ENCODE results near the gene CIDEC. TPM values are rescaled to one million over a fixed set of nuclear protein-coding genes. Genes with fewer than 3 reads are reported as not detected.
A peak's percentile ranks its signal among the peaks of the same experiment; 100 is the strongest.

CIDEC gene, protein sequence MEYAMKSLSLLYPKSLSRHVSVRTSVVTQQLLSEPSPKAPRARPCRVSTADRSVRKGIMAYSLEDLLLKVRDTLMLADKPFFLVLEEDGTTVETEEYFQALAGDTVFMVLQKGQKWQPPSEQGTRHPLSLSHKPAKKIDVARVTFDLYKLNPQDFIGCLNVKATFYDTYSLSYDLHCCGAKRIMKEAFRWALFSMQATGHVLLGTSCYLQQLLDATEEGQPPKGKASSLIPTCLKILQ
- total RNA-seq (ENCODE audit: low replicate concordance), result not detected in 2 replicates

DNA sequence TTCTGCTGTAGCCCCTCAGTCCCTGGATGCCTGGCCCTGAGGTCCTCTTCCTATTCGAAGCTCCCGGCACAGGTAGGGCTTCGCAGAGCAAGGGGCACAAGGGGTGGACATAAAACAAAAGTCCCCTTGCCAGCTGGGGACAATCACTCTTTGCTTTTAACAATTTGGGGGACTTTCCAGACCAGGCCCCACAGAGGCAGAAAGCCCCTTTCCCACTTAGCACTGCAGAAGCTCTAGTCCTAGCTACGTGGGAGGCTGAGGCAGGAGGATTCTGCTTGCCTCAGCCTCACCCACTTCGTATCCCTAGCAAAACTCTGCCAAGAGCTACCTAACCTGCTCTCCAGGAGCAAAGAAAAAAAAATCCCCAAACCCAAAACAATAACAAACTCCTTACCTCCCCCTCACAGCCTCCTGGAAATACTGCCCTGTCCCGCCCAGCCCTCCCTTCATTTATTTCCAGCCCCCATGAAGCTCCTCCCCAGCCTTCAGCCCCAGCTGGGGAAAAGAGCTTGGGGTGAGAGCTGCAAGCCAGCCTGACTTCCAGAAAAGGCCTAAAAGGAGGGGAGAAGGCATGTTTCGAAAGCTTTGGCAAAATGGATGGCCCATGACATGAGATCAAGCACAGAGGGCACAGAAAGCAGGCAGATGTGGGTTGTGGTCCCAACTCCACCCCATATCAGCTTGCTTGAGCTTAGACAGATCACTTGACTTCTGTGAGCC lies at the start of gene CIDEC:
TSS of gene CIDEC (minus strand) at position 424 of the 720 bp plus-strand sequence. CDS start 1,767 bp downstream, outside the sequence.
- DNase-seq (ENCODE audit: low read depth), result no peak
- TF ChIP-seq, protein P1, sequence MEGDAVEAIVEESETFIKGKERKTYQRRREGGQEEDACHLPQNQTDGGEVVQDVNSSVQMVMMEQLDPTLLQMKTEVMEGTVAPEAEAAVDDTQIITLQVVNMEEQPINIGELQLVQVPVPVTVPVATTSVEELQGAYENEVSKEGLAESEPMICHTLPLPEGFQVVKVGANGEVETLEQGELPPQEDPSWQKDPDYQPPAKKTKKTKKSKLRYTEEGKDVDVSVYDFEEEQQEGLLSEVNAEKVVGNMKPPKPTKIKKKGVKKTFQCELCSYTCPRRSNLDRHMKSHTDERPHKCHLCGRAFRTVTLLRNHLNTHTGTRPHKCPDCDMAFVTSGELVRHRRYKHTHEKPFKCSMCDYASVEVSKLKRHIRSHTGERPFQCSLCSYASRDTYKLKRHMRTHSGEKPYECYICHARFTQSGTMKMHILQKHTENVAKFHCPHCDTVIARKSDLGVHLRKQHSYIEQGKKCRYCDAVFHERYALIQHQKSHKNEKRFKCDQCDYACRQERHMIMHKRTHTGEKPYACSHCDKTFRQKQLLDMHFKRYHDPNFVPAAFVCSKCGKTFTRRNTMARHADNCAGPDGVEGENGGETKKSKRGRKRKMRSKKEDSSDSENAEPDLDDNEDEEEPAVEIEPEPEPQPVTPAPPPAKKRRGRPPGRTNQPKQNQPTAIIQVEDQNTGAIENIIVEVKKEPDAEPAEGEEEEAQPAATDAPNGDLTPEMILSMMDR (IDR thresholded peaks at IDR 0.05; ENCODE audit: insufficient read depth, low read length), result no peak
- no peak within 1 kb of the TSS for H3K4me3 ChIP-seq (ENCODE audit: low read depth, low read length)

DNA sequence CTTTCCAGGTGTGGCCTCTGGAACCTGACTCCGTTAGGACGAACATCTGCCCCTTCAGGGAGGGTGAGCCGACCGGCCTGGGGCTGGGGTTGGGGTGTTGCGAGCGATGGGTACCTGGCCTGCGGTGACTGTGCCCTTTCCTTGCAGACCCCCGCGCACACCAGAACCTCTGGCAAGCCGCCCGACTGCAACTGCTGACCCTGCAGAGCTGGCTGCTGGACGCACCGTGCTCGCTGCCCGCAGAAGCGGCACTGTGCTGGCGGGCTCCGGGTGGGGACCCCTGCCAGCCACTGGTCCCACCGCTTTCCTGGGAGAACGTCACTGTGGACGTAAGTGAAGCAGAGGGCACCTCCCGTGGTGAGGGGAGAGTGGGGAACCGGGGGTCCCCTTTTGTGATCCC lies 48.1 kb upstream of the CIDEC start:
- TF ChIP-seq, protein P1 (IDR thresholded peaks at IDR 0.05; ENCODE audit: insufficient read depth, low read length), result no peak
- H3K4me3 ChIP-seq (ENCODE audit: low read depth, low read length), result no peak overlapping the region
- DNase-seq (ENCODE audit: low read depth), result no peak

DNA sequence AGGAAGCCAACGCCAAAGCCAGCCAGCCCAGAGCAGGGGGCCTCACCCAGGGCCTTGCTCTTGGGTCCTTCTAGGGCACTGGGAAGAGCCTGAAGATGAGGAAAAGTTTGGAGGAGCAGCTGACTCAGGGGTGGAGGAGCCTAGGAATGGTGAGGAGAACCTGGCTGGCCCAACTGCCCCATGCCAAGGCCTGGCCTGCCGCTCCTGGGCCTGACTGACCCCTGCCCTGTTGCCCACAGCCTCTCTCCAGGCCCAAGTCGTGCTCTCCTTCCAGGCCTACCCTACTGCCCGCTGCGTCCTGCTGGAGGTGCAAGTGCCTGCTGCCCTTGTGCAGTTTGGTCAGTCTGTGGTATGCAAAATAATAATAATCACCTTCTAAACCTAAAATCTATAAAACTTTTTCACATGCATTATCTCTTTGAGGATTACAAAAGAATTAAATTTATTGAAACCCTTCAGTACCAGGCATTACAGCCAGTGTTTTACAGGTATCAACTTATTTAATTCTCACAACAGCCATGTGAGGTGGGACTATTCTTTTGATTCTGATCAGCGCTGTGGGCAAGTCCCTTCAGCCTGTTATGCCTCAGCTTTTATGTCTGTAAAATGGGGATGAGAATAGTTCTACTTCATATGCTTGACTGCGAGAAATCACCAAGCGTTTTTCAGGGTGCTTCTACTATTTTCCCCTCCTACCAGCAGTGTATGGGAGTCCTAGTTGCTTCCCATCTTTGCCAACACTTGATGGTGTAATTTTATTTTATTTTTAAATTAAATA lies 38.4 kb upstream of the CIDEC start:
- TF ChIP-seq, protein P1 (IDR thresholded peaks at IDR 0.05; ENCODE audit: insufficient read depth, low read length), result no peak
- DNase-seq (ENCODE audit: low read depth), result no peak
- H3K4me3 ChIP-seq (ENCODE audit: low read depth, low read length), result no peak overlapping the region

DNA sequence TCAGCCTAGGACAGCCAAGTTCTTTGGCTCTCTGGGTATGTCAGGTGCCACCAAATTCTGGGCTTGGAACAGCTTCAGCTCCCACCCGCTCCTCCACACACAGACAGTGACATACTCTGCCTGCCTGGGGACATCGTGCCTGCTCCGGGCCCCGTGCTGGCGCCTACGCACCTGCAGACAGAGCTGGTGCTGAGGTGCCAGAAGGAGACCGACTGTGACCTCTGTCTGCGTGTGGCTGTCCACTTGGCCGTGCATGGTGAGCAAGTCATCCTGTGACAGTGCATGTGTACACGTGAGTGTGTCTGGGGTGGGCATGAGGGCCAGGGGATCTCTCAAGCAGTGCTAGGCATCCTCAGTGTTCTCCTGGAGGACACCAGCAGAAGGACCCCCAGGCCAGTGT lies 37.8 kb upstream of the CIDEC start:
- TF ChIP-seq, protein P1 (IDR thresholded peaks at IDR 0.05; ENCODE audit: insufficient read depth, low read length), result no peak
- DNase-seq (ENCODE audit: low read depth), result no peak
- H3K4me3 ChIP-seq (ENCODE audit: low read depth, low read length), result peak overlapping the region; percentile 72

DNA sequence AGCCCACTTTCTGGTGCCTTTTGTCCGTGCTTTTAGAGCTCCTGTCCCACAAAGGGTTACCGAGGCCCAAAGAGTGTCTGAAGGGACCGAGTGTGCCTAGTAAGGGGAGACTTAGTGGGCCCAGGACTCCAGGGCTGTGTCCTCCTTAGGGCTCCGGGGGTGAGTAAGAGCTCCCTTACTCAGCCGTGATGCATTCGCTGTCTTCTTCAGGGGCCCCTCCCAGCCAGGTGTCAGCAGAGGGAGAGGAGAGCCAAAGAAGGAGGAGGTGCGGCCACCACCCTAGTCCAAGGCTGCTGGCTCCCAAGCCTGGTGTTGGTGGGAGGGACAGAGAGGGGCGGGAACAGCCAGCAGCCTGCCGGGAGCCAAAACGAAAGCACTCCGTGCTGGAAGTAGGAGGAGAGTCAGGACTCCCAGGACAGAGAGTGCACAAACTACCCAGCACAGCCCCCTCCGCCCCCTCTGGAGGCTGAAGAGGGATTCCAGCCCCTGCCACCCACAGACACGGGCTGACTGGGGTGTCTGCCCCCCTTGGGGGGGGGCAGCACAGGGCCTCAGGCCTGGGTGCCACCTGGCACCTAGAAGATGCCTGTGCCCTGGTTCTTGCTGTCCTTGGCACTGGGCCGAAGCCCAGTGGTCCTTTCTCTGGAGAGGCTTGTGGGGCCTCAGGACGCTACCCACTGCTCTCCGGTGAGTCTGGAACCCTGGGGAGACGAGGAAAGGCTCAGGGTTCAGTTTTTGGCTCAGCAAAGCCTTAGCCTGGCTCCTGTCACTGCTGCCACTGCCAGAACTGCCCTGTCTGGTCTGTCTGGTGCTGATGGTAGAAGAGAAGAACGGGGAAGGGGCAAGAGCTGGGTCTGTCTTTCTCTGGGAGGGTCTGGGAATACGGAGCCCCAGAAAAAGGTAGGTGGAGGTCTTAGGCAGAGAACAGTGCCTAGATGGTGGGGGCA lies 37.0 kb upstream of the CIDEC start, which contains the start of gene IL17RC:
TSS of gene IL17RC (plus strand) at position 365 of the 947 bp plus-strand sequence. CDS start at position 583, 218 bp downstream.
- peak within 1 kb of the TSS; percentile 72 for H3K4me3 ChIP-seq (ENCODE audit: low read depth, low read length)
- TF ChIP-seq, protein P1 (IDR thresholded peaks at IDR 0.05; ENCODE audit: insufficient read depth, low read length), result no peak
- DNase-seq (ENCODE audit: low read depth), result peak; percentile 83

DNA sequence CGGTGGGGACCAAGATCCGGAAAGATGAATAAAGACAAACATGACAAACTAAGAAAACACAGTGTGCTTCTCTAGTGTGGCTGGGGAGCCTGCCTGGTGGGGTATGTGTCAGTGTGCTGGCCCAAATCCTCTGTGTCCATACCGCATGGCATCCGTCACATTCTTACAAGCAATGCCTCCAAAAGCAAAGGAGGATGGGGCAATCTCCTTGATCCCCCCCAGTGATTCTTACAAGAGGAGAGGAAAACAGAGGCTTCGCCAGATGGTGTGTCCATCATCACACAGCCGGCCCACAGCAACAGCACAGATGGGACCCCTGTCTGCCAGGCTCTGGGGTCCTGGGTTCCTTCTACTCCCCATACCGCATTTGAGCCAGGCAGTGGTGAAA lies 36.3 kb upstream of the CIDEC start:
- DNase-seq (ENCODE audit: low read depth), result peak; percentile 58
- peak overlapping the region; percentile 72 for H3K4me3 ChIP-seq (ENCODE audit: low read depth, low read length)
- TF ChIP-seq, protein P1 (IDR thresholded peaks at IDR 0.05; ENCODE audit: insufficient read depth, low read length), result no peak
